Thyroid gland (tissue), 4 donors: ENCODE results near the gene MAP3K9.

ENCODE experiments used
- CTCF ChIP-seq, 6 experiments: fragments of 200-600 bp in 3 of 6; fragments of 450-650 bp in 3 of 6; sonication (generic) in 3 of 6; IDR thresholded peaks; one replicate each; pipeline ENCODE4 v1.5.1; 2016 to 2019; ENCODE audit warnings: antibody characterized with exemption in 6 of 6, mild to moderate bottlenecking in 2 of 6, inconsistent platforms in 1 of 6, moderate library complexity in 1 of 6
- POLR2A ChIP-seq, 2 donors: fragments of 450-650 bp; IDR thresholded peaks; one replicate each; pipeline ENCODE4 v1.6.1; 2017; ENCODE audit warnings: antibody characterized with exemption in 2 of 2, mild to moderate bottlenecking in 2 of 2, moderate library complexity in 1 of 2

GRCh38 chr14:70754991-70755390 lies 54.3 kb downstream of the MAP3K9 start:
- no peak for TF ChIP-seq CTCF (IDR thresholded peaks at IDR 0.05)
- TF ChIP-seq POLR2A (IDR thresholded peaks at IDR 0.05): no peak
